Astrocyte (in vitro differentiated cells and primary cell): Measurements from ENCODE around the gene C18orf54. TPM values are rescaled to one million over a fixed set of nuclear protein-coding genes. Genes with fewer than 3 reads are reported as not detected.

Source experiments
- DNase-seq: peaks from one replicate; pipeline ENCODE4 v3.0.0-alpha.2; 2010; ENCODE audit warnings: low read depth
- FAIRE-seq: peaks from 2 replicates; lab custom pipeline; 2011; peaks lifted over from hg19 to GRCh38; lab: Jason Lieb, UNC
- H2AFZ ChIP-seq: 2 replicates; pipeline ENCODE4 v1.6.0; 2012; ENCODE audit warnings: low read depth, low read length, inconsistent platforms
- H3K27ac ChIP-seq: 2 replicates; pipeline ENCODE4 v1.5.1; 2011; ENCODE audit warnings: low read depth, low read length, inconsistent platforms
- H3K27me3 ChIP-seq: 2 replicates; pipeline ENCODE4 v1.6.0; 2011; ENCODE audit warnings: low read length, inconsistent platforms; ENCODE audit not compliant: insufficient read depth
- H3K36me3 ChIP-seq: 2 replicates; pipeline ENCODE4 v1.5.1; 2011; ENCODE audit warnings: low read length, inconsistent platforms; ENCODE audit not compliant: insufficient read depth
- H3K4me1 ChIP-seq: 2 replicates; pipeline ENCODE4 v1.5.1; 2011; ENCODE audit warnings: low read length, inconsistent platforms; ENCODE audit not compliant: insufficient read depth
- H3K4me2 ChIP-seq: 2 replicates; pipeline ENCODE4 v1.6.0; 2012; ENCODE audit warnings: low read length, inconsistent platforms
- H3K4me3 ChIP-seq: 2 replicates; pipeline ENCODE4 v1.5.1; 2011; ENCODE audit warnings: low read depth, mild to moderate bottlenecking, low read length, inconsistent platforms; ENCODE audit not compliant: insufficient read depth
- H3K79me2 ChIP-seq: 2 replicates; pipeline ENCODE4 v1.6.0; 2012; ENCODE audit warnings: mild to moderate bottlenecking, low read length, inconsistent platforms; ENCODE audit not compliant: insufficient read depth
- H3K9ac ChIP-seq: 2 replicates; pipeline ENCODE4 v1.6.0; 2012; ENCODE audit warnings: mild to moderate bottlenecking, low read length, inconsistent platforms
- H3K9me3 ChIP-seq: 2 replicates; pipeline ENCODE4 v1.5.1; 2012; ENCODE audit warnings: low read depth, mild to moderate bottlenecking, low read length, inconsistent platforms; ENCODE audit not compliant: insufficient read depth
- H4K20me1 ChIP-seq: 2 replicates; pipeline ENCODE4 v1.6.0; 2012; ENCODE audit warnings: low read length, inconsistent platforms; ENCODE audit not compliant: insufficient read depth
- H3K27ac Mint-ChIP-seq: one replicate; pipeline ENCODE4 v1.8.0; 2021; ENCODE audit warnings: mild to moderate bottlenecking, mixed read lengths; ENCODE audit not compliant: unreplicated experiment
- H3K27me3 Mint-ChIP-seq: one replicate; pipeline ENCODE4 v1.8.0; 2021; ENCODE audit warnings: low read depth, mixed read lengths; ENCODE audit not compliant: unreplicated experiment
- H3K36me3 Mint-ChIP-seq: one replicate; pipeline ENCODE4 v1.8.0; 2021; ENCODE audit warnings: low read depth, mixed read lengths; ENCODE audit not compliant: unreplicated experiment
- H3K4me1 Mint-ChIP-seq: one replicate; pipeline ENCODE4 v1.8.0; 2021; ENCODE audit warnings: low read depth, mixed read lengths; ENCODE audit not compliant: unreplicated experiment
- H3K4me3 Mint-ChIP-seq: one replicate; pipeline ENCODE4 v1.8.0; 2021; ENCODE audit warnings: mild to moderate bottlenecking, moderate library complexity, mixed read lengths; ENCODE audit not compliant: unreplicated experiment
- H3K9me3 Mint-ChIP-seq: one replicate; pipeline ENCODE4 v1.8.0; 2021; ENCODE audit warnings: mild to moderate bottlenecking, mixed read lengths; ENCODE audit not compliant: unreplicated experiment
- CTCF ChIP-seq: IDR thresholded peaks from 2 replicates; pipeline ENCODE4 v1.5.1; 2011; ENCODE audit warnings: low read depth, mild to moderate bottlenecking, inconsistent platforms, low read length, moderate library complexity; ENCODE audit not compliant: insufficient read depth
- EZH2 ChIP-seq: IDR thresholded peaks from 2 replicates; pipeline ENCODE4 v1.6.1; 2012; ENCODE audit warnings: mild to moderate bottlenecking, low read length, inconsistent platforms; ENCODE audit not compliant: insufficient read depth
- total RNA-seq: library from RNA; stranded (reverse); gene quantifications from 2 replicates; pipeline ENCODE4 v1.2.1, GENCODE V29; 2021

The C18orf54 gene
- total RNA-seq, 1 donor from 2014 or later: 10.2 TPM

DNA sequence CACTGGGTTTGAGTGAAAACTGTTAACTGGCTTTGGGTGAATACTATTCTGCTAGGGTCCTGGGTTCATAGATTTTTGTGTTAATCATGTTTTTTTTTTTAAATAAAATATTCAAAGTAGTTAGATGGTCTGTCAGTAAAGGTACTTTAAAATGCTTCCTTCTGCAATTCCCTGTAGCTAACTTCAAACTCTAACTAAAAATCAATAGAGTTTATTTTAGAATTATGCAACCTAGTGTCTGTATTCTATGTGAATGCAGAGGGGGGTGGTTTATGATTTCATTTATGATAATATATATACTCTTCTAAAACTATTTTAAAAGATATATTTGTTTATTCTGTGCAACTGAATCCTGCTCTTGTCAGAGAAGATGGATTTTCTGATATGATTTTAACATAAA lies 27.9 kb upstream of the C18orf54 start:
- no peak overlapping the region for H3K27ac Mint-ChIP-seq
- H3K4me3 Mint-ChIP-seq: no peak overlapping the region
- Histone ChIP-seq H3K79me2 (no peaks in the 10 kb centered on the region), H3K27ac (no peak overlapping the region), H3K9ac (no peak overlapping the region), H3K4me1 (no peaks in the 10 kb centered on the region), H3K27me3 (no peaks in the 10 kb centered on the region), H3K36me3 (no peaks in the 10 kb centered on the region), H4K20me1 (no peaks in the 10 kb centered on the region), H3K4me2 (no peak overlapping the region), H3K9me3 (no peaks in the 10 kb centered on the region), H3K4me3 (no peak overlapping the region), H2AFZ (no peak overlapping the region)
- TF ChIP-seq CTCF (no peak), EZH2 (no peak)
- FAIRE-seq: no peak
- H3K27me3 Mint-ChIP-seq: no peaks in the 10 kb centered on the region
- no peaks in the 10 kb centered on the region for H3K4me1 Mint-ChIP-seq
- H3K9me3 Mint-ChIP-seq: no peaks in the 10 kb centered on the region
- no peaks in the 10 kb centered on the region for H3K36me3 Mint-ChIP-seq
- no peak for DNase-seq

- H4K20me1 ChIP-seq: no peaks in the 10 kb centered on the region
- no peaks in the 10 kb centered on the region for H3K36me3 ChIP-seq
- Mint-ChIP-seq H3K27me3 (no peaks in the 10 kb centered on the region), H3K27ac (no peak overlapping the region), H3K4me1 (no peaks in the 10 kb centered on the region), H3K4me3 (no peak overlapping the region), H3K9me3 (no peaks in the 10 kb centered on the region), H3K36me3 (no peaks in the 10 kb centered on the region)
- FAIRE-seq: no peak
- no peaks in the 10 kb centered on the region for H3K9me3 ChIP-seq
- no peak overlapping the region for H2AFZ ChIP-seq
- no peaks in the 10 kb centered on the region for H3K4me1 ChIP-seq
- no peak overlapping the region for H3K9ac ChIP-seq
- H3K27ac ChIP-seq: no peak overlapping the region
- H3K4me2 ChIP-seq: no peak overlapping the region
- H3K27me3 ChIP-seq: no peaks in the 10 kb centered on the region
- no peak for TF ChIP-seq EZH2
- TF ChIP-seq CTCF: no peak
- no peak overlapping the region for H3K4me3 ChIP-seq
- H3K79me2 ChIP-seq: no peaks in the 10 kb centered on the region
- no peak for DNase-seq
Observed at GRCh38 chr18:54330768-54331548, 26.7 kb upstream of the C18orf54 start.

- no peaks in the 10 kb centered on the region for H3K4me1 ChIP-seq
- no peak overlapping the region for H3K9ac ChIP-seq
- no peak overlapping the region for H3K27ac ChIP-seq
- no peak overlapping the region for H3K4me3 ChIP-seq
- H3K4me2 ChIP-seq: no peak overlapping the region
- H3K36me3 Mint-ChIP-seq: no peaks in the 10 kb centered on the region
- H2AFZ ChIP-seq: no peak overlapping the region
- no peaks in the 10 kb centered on the region for H3K79me2 ChIP-seq
- no peaks in the 10 kb centered on the region for H3K27me3 ChIP-seq
- no peaks in the 10 kb centered on the region for H3K27me3 Mint-ChIP-seq
- no peaks in the 10 kb centered on the region for H3K9me3 Mint-ChIP-seq
- no peak for FAIRE-seq
- no peaks in the 10 kb centered on the region for H3K36me3 ChIP-seq
- no peaks in the 10 kb centered on the region for H4K20me1 ChIP-seq
- no peaks in the 10 kb centered on the region for H3K4me1 Mint-ChIP-seq
- H3K9me3 ChIP-seq: no peaks in the 10 kb centered on the region
- H3K27ac Mint-ChIP-seq: no peak overlapping the region
- TF ChIP-seq EZH2: no peak
- no peak for TF ChIP-seq CTCF
- peak overlapping the region; percentile 1 for H3K4me3 Mint-ChIP-seq
- DNase-seq: no peak
Observed at GRCh38 chr18:54335638-54336173, 22.0 kb upstream of the C18orf54 start.
